PC-3 (cell line): ENCODE results near the gene ST8SIA5. TPM values are rescaled to one million over a fixed set of nuclear protein-coding genes. Genes with fewer than 3 reads are reported as not detected.

Source experiments
- ATAC-seq: fragments of 200-7000 bp; cut with Tn5 transposase; 2 replicates; pipeline ENCODE4 v1.9.1; 2020; ENCODE audit warnings: mild to moderate bottlenecking, moderate library complexity
- BruUV-seq: library from RNA; stranded (reverse); fragments of 400-500 nt; replicated peaks from 2 replicates; lab custom pipeline; 2021; lab: Mats Ljungman, UMichigan
- CTCF ChIA-PET: fragments of 300-600 bp; sonication (Branson Sonifier 250); formaldehyde crosslinking; loops from one replicate; lab custom pipeline; 2022; ENCODE audit warnings: antibody characterized with exemption; lab: Charles Lee
- POLR2A ChIA-PET: fragments of 300-600 bp; sonication (Branson Sonifier 250); formaldehyde crosslinking; loops from one replicate; lab custom pipeline; 2022; ENCODE audit warnings: antibody characterized with exemption; ENCODE audit not compliant: unreplicated experiment; lab: Charles Lee
- DNase-seq: peaks from one replicate; pipeline ENCODE4 v3.0.0-alpha.2; 2015
- H2AFZ ChIP-seq: fragments of 300-600 bp; sonication (generic); 2 replicates; pipeline ENCODE4 v1.6.0; 2016; ENCODE audit warnings: antibody characterized with exemption, low read length
- H3F3A ChIP-seq: fragments of 300-600 bp; sonication (generic); one replicate; pipeline ENCODE4 v1.6.0; 2017; ENCODE audit warnings: antibody characterized with exemption, low read length, control low read depth, mild to moderate bottlenecking; ENCODE audit not compliant: unreplicated experiment
- H3K27ac ChIP-seq: fragments of 300-600 bp; sonication (generic); 2 replicates; pipeline ENCODE4 v1.5.1; 2016; ENCODE audit warnings: mild to moderate bottlenecking, low read length
- H3K27me3 ChIP-seq: fragments of 300-600 bp; sonication (generic); 2 replicates; pipeline ENCODE4 v1.6.1; 2016; ENCODE audit warnings: low read length, mixed read lengths
- H3K36me3 ChIP-seq: fragments of 300-600 bp; sonication (generic); 2 replicates; pipeline ENCODE4 v1.6.1; 2016; ENCODE audit warnings: low read depth, mixed run types, low read length, mixed read lengths
- H3K4me1 ChIP-seq: fragments of 300-600 bp; sonication (generic); 2 replicates; pipeline ENCODE4 v1.5.1; 2016; ENCODE audit warnings: low read length; ENCODE audit not compliant: insufficient read depth
- H3K4me2 ChIP-seq: fragments of 300-600 bp; sonication (generic); 2 replicates; pipeline ENCODE4 v1.6.0; 2016; ENCODE audit warnings: low read length
- H3K4me3 ChIP-seq: fragments of 300-600 bp; sonication (generic); 2 replicates; pipeline ENCODE4 v1.5.1; 2016; ENCODE audit warnings: mild to moderate bottlenecking, low read length, mixed read lengths
- H3K79me2 ChIP-seq: fragments of 300-600 bp; sonication (generic); 2 replicates; pipeline ENCODE4 v1.6.1; 2017; ENCODE audit warnings: low read length, mixed read lengths
- H3K9ac ChIP-seq: fragments of 300-600 bp; sonication (generic); 2 replicates; pipeline ENCODE4 v1.6.0; 2016; ENCODE audit warnings: mild to moderate bottlenecking, low read length
- H3K9me2 ChIP-seq: fragments of 300-600 bp; sonication (generic); replicated peaks from 2 replicates; pipeline ENCODE4 v1.6.1; 2016; ENCODE audit warnings: mixed run types, low read length, mixed read lengths
- H3K9me3 ChIP-seq: fragments of 300-600 bp; sonication (generic); 2 replicates; pipeline ENCODE4 v1.6.1; 2016; ENCODE audit warnings: low read length, mixed read lengths
- H4K20me1 ChIP-seq: fragments of 300-600 bp; sonication (generic); 2 replicates; pipeline ENCODE4 v1.6.1; 2016; ENCODE audit warnings: low read length, mixed read lengths
- CTCF ChIP-seq: fragments of 300-600 bp; sonication (generic); conservative IDR thresholded peaks from 2 replicates; pipeline ENCODE4 v1.5.1; 2017; ENCODE audit warnings: antibody characterized with exemption, low read depth, mild to moderate bottlenecking, low read length
- EZH2 ChIP-seq: fragments of 300-600 bp; sonication (generic); IDR thresholded peaks from one replicate; pipeline ENCODE4 v1.6.1; 2017; ENCODE audit warnings: antibody characterized with exemption, mild to moderate bottlenecking, low read length; ENCODE audit not compliant: unreplicated experiment
- EZH2phosphoT487 ChIP-seq: fragments of 300-600 bp; sonication (generic); IDR thresholded peaks from 2 replicates; pipeline ENCODE4 v1.6.1; 2018; ENCODE audit warnings: mild to moderate bottlenecking, antibody characterized with exemption, low read length, borderline replicate concordance
- intact Hi-C: fragments of 100-400 bp; cut with micrococcal nuclease; formaldehyde crosslinking; loops from 2 replicates; pipeline ENCODE4 v1.9.0; 2023
- total RNA-seq: library from RNA; depleted of rRNA; stranded (reverse); fragments of >200 nt; gene quantifications from 2 replicates; pipeline ENCODE4 v1.2.3, GENCODE V29; 2014

ST8SIA5 gene
- total RNA-seq, 1 experiment from 2014 or later, result 0.04 TPM

- no peaks in the 10 kb centered on the region for H3K9me2 ChIP-seq
- no peaks in the 10 kb centered on the region for H4K20me1 ChIP-seq
- peak overlapping the region; percentile 75 for H3K4me2 ChIP-seq
- H2AFZ ChIP-seq, result no peak overlapping the region
- no TSS peak for BruUV-seq
- no peaks in the 10 kb centered on the region for H3K27me3 ChIP-seq
- no peaks in the 10 kb centered on the region for H3F3A ChIP-seq
- peak overlapping the region; percentile 92 for H3K27ac ChIP-seq
- POLR2A ChIA-PET, result no interaction called here
- no peaks in the 10 kb centered on the region for H3K36me3 ChIP-seq
- peak overlapping the region; percentile 47; the same call in 1 of the 2 replicates for H3K9ac ChIP-seq
- H3K4me1 ChIP-seq, result peaks cover 14% of the 10 kb centered on the region
- H3K9me3 ChIP-seq, result no peaks in the 10 kb centered on the region
- ATAC-seq, result no peak
- peak overlapping the region; percentile 7; the same call in 1 of the 2 replicates for H3K4me3 ChIP-seq
- DNase-seq, result no peak
- CTCF ChIA-PET, result no interaction called here
- no peaks in the 10 kb centered on the region for H3K79me2 ChIP-seq
- no peak for TF ChIP-seq EZH2phosphoT487
- TF ChIP-seq CTCF, result no peak
- TF ChIP-seq EZH2, result no peak
- intact Hi-C loops, result loop anchor here (2.0 kb wide), 1 partner anchor 61 kb away; no protein-coding TSS in a partner anchor
Measured at GRCh38 chr18:46719388-46719787, 37.5 kb downstream of the ST8SIA5 start.

- H3K79me2 ChIP-seq, result no peaks in the 10 kb centered on the region
- TF ChIP-seq EZH2, result no peak
- TF ChIP-seq CTCF, result no peak
- TF ChIP-seq EZH2phosphoT487, result no peak
- peak overlapping the region; percentile 47 for H3K9ac ChIP-seq
- H3K4me3 ChIP-seq, result peak overlapping the region; percentile 39; the same call in 1 of the 2 replicates
- no peaks in the 10 kb centered on the region for H3K9me3 ChIP-seq
- H3K36me3 ChIP-seq, result no peaks in the 10 kb centered on the region
- DNase-seq (peak; percentile 74), ATAC-seq (peak; percentile 87)
- intact Hi-C loops, result loop anchor here (2.0 kb wide), 1 partner anchor 60 kb away; no protein-coding TSS in a partner anchor
- H3K4me1 ChIP-seq, result peaks cover 14% of the 10 kb centered on the region
- H3K27ac ChIP-seq, result peak overlapping the region; percentile 92
- POLR2A ChIA-PET, result no interaction called here
- H3K4me2 ChIP-seq, result peak overlapping the region; percentile 75
- no peak overlapping the region for H2AFZ ChIP-seq
- no peaks in the 10 kb centered on the region for H3K9me2 ChIP-seq
- CTCF ChIA-PET, result no interaction called here
- H3F3A ChIP-seq, result no peaks in the 10 kb centered on the region
- BruUV-seq, result no TSS peak
- no peaks in the 10 kb centered on the region for H4K20me1 ChIP-seq
- no peaks in the 10 kb centered on the region for H3K27me3 ChIP-seq
Measured at GRCh38 chr18:46718501-46719341, 38.1 kb downstream of the ST8SIA5 start.

GRCh38 chr18:46716827-46717226 lies 40.0 kb downstream of the ST8SIA5 start:
- H3F3A ChIP-seq, result no peaks in the 10 kb centered on the region
- H3K9me2 ChIP-seq, result no peaks in the 10 kb centered on the region
- no peak for TF ChIP-seq CTCF
- TF ChIP-seq EZH2, result no peak
- no peak for TF ChIP-seq EZH2phosphoT487
- ATAC-seq, result no peak
- H3K4me2 ChIP-seq, result no peak overlapping the region
- no peaks in the 10 kb centered on the region for H4K20me1 ChIP-seq
- H3K4me1 ChIP-seq, result peaks cover 22% of the 10 kb centered on the region
- H3K9me3 ChIP-seq, result no peaks in the 10 kb centered on the region
- no peak for DNase-seq
- H3K27ac ChIP-seq, result no peak overlapping the region
- no peaks in the 10 kb centered on the region for H3K36me3 ChIP-seq
- H3K9ac ChIP-seq, result no peak overlapping the region
- no peaks in the 10 kb centered on the region for H3K79me2 ChIP-seq
- H3K27me3 ChIP-seq, result no peaks in the 10 kb centered on the region
- no peak overlapping the region for H3K4me3 ChIP-seq
- intact Hi-C loops, result no loop called here
- H2AFZ ChIP-seq, result no peak overlapping the region
- CTCF ChIA-PET, result no interaction called here
- no TSS peak for BruUV-seq
- POLR2A ChIA-PET, result no interaction called here
